DLD1 (cell line): ENCODE results near the gene RAD51B.

ENCODE experiments used
- in situ Hi-C: cut with HindIII; loops from 2 replicates; pipeline ENCODE4 v1.10.0; 2017; ENCODE audit warnings: low sequenced_read_pairs

Gene RAD51B

DNA sequence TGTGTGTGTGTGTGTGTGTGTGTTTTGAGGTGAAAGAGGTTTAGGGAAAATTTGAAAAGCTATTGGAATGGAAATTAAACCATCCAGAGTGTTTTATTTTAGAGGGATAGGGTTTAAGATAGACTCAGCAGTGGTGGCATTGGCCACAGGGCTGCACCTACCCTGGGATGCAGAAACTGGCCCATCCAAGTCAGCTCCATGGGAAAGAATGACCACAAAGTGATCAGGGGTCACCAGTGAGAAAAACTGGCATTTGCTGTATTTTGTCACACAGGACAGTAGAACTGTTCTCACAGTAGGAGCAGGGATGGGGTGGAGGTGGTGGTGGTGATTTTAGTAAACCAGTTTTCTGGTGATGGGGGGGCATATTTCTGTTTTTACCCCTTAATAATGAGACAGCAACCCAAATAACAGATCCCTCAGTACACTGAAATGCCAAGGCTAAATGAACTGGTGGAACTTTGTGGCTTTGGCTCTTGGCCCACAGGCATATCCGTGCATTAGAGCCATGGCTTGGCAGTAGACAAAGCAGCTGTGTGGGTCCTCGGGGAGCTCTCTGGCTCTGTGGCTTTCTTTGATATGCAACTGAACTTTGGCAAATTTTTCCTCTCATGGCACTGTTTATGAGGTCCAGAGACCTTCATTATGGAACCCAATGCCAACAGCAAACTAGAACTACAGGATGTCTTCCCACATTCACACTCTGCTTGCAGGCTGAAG is 625.0 kb downstream of the RAD51B start:
- in situ Hi-C loops, result no loop called here

DNA sequence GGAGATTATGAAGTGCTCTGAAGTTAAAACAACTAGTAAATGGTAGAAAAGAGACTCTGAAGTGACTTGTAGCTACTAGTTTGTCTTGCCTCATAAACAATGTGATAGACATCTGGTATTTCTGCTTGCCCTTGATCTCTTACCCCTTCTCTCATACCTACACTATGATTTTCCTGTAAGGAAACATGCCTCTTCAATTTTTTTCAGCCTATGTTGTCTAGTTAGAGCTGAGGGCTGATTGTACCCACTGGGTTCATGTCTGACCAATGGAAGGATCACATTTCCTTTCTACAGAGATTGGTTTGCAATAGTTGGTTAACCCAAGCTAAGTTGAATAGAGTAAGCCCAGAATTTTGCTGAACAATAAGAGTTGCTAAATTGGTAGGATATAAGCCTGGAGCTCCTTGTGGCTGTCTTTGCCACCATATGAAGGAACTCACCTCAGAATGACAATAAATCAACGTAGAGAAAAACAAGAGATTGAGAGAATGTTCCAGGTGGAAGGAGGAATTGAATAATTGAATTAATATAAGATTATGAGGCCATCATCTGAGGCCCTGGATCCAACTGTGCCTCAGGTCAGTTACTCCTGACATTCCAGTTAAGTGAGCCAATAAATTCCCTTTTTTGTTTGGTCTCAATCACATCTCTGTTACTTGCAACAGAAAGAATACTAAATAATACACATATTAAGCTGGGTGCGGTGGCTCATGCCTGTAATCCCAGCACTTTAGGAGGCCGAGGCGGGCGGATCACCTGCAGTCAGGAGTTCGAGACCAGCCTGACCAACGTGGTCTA is 626.9 kb downstream of the RAD51B start:
- in situ Hi-C loops, result no loop called here

DNA sequence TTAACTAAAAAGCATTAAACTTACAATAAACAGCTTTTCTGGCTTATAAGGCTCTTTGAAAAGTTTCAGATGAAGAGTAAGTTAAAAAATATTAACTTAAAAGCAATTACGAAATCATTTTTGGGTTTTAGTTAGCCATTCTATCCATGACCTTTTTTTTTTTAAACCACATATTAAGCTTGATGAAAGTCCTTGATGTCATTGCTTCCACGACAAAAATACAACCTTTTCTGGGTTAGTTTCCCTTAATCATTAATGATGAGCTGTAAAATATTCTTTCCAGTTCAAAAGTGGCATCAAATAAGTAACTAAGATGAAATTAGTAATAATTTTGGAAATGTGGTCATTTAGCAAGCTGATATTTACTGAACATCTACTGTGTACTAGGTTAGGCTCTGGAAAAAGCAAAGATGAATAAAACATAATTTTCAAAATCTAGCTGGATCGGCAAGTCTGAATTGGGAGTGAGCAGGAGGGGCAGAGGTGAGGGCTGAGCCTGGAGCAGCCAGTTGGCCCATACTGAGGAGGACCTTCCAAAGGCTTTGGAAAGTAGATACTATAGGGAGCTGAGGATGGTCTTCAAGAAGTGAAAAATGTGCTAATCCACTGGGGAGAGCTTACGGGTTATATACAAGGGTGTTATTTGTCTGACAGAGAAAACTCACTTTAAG is 628.1 kb downstream of the RAD51B start:
- in situ Hi-C loops, result no loop called here

DNA sequence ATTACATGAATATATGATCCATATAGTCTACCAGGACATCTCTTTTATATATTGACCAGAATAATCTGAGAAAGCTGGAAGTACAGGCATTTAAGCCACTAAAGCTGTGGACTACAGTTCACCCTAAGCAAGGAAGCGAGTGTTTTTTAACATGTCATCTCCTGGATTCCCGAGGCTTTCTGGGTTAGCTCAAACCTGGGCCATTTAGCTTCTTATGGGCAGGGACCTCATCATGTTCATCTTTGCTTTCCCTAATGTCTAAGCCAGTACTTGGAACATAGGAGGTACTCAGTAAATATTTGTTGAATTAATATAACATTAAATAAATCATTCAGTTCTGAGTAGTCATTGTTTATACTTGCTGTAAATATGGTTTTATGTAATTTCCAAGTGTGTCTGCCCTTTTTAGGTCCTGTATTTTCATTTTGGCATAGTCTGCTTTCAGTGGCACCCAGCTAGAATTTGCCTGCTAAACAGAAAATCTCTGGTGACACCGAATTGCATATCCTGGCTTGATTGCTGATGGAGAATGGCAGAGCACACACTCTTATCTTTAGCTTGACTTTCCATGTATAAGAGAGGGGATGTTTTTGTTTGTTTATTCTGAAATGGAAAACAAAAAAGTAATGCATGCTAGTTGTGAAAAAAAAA is 628.8 kb downstream of the RAD51B start:
- in situ Hi-C loops, result no loop called here

DNA sequence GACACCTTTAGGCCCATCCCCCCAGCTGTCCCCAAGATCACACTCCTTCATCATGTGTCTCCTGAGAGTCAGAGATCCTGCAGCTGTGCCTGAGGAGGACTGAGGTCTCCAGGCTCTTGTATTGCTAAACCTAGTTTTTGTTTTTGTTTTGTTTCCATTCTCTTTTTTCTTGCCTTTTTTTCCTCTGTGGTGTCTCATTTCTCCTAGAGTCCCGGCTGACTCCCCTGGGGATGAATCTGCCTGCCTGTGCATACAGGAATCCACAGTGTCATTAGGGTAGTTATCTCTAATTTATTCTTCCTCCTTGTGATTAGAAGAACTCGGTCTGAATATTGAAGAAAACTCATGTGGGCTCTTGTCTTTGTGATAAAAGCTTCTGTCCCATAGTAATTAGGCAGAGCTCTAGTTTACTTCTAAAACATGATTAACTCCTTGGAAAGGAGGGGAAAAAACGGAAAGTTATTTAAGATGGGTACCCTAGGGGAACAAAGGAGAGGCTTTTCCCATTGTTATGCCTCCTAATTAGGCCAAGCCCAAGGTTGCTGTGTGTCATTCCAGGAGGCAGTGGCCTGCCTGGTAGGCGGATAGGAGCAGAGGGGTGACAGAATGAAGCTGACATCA is 630.1 kb downstream of the RAD51B start:
- in situ Hi-C loops, result no loop called here

DNA sequence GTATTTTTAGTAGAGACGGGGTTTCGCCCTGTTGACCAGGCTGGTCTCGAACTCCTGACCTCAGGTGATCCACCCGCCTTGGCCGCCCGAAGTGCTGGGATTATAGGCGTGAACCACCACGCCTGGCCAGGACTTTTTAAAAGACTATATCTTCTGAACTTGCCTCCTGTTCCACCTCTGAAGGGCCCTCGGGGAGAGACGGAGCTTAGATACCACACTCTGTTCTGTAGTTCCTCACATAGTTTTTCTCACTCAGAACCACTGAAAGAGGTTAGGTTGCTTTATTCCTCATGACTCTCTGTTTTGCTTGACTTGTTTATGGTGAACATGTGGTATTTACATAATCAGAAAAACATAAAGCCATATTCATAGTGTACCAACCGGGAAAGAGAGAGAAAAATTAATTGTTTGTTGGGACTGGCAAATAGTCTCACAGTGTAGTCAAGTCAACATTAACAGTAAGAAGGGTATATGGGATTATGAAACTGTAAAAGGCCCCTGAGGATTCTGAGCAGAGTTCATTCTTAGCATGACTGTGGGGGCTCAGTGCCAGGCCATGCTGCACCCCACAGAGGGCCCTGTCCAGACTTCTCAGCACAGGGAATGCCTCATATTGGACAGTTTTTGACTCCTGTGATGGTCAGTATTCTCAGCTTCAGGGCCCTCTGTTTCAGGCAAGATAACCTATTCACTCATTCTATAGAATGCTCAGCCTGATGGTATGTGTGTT is 631.0 kb downstream of the RAD51B start:
- in situ Hi-C loops, result no loop called here

DNA sequence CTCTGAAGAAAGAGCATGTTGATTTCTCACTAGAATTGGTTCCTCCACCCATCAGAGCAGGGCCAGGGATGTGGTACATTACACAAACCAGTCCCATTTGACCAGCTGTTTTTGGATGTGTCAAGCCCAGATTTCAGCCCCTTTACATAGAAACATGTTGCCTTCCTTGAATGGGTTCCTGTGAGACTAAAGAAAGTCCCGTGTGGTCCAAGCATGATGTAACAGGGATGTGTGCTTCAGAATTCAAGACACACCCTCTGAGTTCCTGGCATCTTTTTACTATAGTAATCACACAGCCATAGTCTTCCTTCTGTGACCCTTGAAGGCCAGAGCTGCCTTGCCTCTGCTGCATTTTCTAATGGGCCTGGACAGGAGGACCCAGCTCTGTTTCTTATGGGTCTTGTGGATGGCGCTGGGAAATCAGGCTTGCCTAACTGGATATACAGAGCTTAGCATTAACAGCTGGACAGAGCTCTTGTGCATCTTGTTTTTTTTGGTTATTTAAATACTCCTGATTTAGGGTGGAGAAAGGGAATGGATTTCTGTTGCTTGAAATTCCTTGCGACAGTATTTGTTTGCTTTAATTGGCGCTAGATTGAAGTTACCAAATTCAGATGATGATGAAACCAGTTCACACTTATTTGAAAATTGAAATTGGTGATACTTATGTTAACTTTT is 632.3 kb downstream of the RAD51B start:
- in situ Hi-C loops, result no loop called here

DNA sequence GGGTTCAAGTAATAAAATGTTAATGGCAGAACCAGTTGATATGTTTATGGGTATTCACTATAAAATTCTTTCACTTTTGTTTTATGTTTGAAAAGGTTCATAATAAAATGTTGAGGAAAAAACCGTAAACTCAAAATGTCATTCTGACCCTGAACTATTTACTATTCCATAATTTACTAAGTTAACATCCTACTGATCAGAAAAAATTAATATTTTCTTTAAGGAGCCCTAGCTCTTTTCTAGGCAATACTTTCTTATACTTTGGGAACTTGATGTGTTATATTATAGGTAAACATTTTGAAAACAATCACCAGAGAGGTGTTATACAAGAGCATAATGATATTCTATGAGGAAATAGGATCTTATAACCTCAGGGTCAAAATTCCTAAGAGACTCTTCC is 638.7 kb downstream of the RAD51B start:
- in situ Hi-C loops, result no loop called here

DNA sequence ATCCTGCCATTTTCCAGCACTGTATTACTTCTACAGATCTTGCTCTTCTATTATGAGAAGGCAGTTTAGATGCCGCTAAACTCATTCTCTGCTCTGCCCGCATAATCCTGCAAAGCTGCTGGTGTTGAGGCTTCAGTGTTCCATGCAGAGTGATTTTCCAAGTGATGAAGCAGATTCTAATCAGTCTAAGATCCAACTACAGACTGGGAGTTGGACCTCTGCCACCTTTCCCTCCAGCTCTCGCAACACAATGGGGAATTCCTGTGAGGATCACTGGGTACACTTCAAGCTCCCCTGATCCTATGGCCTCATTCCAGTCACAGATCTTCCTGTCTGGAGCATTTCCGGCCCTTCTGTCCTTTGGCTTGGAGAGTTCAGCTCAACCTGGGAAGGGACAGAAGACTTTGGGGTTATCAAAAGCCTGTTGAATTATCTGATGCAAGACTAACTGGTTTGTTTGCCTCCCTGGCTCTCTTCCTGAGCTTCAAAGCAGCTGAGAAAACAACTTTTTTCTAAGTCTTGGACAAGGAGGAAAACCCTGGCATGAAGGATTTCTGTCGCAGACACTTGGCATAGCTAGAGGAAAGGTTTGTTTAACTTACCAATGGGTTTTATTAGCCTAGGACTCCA is 639.4 kb downstream of the RAD51B start:
- in situ Hi-C loops, result no loop called here

DNA sequence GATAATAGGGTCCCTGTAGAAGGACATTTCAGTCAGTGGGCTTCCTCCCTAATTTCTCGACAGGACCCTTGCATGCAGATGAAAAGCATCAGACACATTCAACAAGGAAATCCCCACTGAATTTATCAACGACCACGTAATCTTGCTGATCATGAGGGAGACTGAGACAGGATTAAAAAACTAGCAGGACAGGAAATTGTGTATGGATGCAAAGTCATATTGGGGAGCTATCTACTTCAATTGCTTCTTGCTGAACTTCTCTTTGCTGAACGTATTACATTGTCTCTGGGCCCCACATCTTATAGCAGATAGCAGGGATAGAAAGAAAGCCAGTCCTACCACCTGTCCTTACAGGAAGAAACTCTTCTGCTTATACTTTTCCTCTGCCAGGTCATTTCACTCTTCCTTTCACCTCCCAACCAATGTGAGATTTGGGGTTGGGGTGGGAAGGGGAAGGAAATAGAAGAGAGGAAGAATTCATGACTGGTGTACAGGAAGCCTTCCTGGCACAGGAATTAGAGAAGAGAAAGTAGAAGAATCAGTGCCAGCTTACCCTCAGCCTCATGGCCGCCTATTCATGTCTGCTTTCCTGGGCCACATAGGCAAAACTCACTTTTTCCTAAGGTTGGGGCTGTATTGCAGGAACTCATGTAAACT is 640.0 kb downstream of the RAD51B start:
- in situ Hi-C loops, result no loop called here

DNA sequence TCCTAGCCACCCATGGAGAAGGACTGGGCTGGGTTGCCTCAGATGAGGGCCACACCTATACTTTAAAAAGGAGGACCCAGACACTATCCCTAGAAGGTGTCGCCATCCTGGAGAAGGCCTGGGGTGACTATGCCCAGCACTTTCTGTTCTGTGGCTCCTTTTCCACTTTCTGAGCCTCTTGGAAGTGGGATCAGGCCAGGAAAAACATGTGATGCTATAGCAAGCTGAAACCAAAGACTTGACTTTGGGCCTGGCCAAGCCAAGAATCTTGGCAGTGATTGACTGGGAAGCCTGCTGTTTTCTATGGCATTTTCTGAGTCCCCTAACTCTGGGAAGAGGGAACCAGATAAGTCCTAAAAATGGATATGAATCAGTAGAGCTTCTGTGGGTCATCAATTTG is 641.0 kb downstream of the RAD51B start:
- in situ Hi-C loops, result no loop called here

DNA sequence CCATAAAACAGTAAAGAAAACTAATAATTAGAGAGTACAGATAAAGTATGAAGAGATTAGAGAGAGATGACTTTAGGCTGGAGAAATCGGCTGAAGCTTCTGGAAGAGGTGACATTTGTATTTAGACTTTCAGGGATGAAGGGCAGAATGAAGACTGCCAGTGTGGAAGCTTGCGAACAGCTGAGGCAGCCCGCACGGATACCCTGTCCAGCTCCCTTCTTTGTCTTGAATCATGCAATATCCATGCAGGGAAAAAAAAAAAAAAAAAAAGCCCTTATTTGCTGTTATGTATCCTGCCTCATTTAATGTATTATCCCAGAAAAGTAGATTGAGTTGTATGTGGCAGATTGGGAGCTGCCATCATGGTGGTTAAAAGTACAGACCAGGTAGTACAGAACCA is 641.5 kb downstream of the RAD51B start:
- in situ Hi-C loops, result no loop called here

DNA sequence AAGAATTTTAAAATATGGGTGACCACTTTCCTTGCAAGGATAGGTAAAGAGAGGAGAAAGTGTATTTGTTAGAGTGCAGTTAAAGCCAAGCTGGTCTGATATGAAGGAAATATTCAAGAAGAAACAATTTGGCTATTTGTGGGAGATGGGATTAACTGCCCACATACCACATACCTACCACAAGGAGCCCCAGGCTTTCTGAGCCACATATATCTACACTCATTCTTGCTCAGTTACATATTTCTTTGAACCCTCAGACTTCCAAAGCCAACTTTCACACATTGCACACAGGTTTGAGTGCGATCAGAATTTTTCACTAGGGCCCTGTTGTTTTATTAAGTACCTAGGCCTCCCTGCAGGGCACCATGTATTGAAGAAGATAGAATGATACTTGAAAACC is 643.1 kb downstream of the RAD51B start:
- in situ Hi-C loops, result no loop called here

DNA sequence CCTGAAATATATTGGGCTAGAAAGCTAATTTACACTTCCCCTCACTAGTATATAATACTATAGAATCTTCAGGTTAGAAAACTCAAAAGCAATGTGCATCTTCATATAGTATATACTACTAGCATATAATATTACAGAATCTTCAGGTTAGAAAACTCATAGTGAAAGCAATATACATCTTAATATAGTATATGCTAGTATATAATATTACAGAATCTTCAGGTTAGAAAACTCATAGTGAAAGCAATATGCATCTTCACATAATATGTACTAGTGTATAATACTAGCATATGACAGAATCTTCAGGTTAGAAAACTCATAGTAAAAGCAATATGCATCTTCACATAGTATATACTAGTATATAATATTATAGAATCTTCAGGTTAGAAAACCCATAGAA is 643.7 kb downstream of the RAD51B start:
- in situ Hi-C loops, result no loop called here

DNA sequence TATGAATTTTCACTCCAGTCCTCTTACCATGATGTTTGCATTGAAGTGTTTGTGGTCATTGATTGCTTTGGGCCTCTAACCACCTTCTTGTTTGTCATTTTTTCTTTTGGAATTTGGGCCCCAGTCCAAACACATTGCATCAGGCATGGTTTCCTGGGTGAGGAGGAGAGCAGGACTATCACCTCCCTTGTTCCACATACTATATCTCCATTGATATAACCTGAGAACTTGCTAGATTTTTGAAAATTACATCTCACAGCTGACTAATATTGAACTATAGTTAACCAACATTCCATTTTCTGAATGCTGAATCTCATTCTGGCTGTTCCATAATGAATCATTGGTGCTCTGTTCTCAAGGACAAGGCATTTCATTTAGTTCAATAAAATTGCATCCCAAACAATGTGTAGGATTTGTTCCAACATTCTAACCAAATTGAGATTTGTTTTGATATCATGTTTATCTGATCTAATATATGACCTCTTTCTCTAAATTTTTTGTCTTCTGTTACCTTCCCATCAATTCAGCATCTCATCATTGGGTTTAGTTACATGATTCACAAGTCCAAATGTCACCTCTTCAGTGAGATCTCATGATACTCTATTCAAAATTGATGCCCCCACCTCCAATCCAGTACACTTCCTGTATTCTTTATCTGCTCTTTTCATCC is 644.3 kb downstream of the RAD51B start:
- in situ Hi-C loops, result no loop called here

DNA sequence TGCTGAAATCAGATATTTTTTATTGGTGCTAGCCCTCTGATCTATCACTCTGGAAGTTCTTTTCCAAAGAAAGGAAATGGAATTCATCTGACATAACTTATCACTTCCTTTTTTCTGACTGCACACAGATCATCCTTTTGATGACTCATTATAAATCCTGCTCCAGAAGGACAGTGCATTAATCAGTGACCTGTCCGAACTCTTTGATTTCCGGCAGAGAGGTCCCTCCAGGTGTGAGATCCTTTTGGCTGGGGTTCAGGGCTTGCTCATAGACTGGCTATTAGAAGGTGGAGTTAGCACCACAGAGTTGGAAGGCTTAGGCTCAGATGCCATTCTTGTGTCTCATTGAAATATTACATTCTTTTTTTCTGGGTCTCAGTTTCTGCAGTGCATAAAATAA is 645.1 kb downstream of the RAD51B start:
- in situ Hi-C loops, result no loop called here

DNA sequence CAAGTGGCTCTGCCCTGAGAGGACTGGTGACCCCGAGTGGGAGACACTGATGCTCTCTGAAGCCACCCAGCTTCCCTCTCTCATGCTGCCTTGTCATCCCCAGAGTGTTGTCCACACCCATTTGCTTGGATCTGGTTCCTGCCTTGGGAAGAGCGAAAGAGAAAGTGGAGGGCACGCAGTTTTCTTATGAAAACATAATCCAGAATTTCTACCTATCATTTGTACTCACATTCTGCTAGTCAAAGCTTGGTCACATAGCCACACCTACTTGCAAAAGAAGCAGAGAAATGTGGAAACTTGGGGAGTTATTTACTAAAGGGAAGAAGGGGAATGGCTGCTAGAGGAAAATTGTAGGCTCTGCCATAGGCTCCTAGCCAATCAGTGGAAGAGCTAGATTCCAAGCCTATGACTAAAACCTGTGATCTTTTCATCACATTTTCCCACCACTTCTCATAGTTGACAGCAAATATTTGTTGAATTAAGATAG is 647.0 kb downstream of the RAD51B start:
- in situ Hi-C loops, result no loop called here

DNA sequence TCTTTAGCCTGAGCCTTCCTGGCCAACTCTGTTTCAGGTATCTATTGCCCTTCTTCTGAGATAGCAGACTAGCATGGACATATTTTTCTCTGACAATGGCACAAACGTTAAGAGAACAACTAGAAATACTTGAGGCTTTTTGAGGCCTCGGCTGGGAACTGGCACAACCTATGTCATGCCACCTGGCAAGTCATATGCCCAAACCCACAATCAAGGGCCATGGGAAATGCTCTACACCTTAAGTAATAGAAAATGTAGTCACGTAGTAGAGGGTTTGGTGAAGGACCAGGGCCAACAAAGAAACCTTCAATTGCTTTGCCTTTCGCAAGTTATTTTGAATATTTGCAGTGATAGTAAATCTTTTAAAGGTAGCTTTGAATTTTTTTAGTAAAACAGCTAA is 647.8 kb downstream of the RAD51B start:
- in situ Hi-C loops, result no loop called here
